ENCODE results near the gene STEAP3.

DNA sequence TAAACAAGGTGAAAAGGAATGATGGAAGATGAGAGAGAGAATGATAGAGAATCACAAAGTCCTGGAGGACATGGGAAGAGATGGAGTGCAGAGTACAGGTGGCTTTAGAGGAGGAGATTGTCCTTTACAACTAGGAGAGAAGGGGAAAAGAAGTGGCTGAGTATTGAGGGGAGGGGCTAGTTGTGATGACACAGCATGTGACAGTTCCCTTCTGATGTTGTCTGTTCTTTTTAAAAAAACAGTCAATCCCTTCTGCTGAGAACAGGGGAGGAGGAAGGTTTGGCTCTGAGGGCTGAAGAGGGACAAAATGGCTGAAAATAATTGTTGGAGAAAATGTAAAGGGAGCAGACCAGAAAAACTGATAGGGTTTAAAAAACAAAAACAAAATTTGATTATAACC lies 44.0 kb downstream of the STEAP3 start:
- TF ChIP-seq POLR2A (IDR thresholded peaks at IDR 0.05), result no peak
- TF ChIP-seq, protein P1, sequence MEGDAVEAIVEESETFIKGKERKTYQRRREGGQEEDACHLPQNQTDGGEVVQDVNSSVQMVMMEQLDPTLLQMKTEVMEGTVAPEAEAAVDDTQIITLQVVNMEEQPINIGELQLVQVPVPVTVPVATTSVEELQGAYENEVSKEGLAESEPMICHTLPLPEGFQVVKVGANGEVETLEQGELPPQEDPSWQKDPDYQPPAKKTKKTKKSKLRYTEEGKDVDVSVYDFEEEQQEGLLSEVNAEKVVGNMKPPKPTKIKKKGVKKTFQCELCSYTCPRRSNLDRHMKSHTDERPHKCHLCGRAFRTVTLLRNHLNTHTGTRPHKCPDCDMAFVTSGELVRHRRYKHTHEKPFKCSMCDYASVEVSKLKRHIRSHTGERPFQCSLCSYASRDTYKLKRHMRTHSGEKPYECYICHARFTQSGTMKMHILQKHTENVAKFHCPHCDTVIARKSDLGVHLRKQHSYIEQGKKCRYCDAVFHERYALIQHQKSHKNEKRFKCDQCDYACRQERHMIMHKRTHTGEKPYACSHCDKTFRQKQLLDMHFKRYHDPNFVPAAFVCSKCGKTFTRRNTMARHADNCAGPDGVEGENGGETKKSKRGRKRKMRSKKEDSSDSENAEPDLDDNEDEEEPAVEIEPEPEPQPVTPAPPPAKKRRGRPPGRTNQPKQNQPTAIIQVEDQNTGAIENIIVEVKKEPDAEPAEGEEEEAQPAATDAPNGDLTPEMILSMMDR (IDR thresholded peaks at IDR 0.05), result no peak
